K562 (cell line): Measurements from ENCODE around the gene SLC26A6. TPM values are rescaled to one million over a fixed set of nuclear protein-coding genes. Genes with fewer than 3 reads are reported as not detected.

Experiments
- EWSR1 ChIP-seq: fragments of 450-650 bp; IDR thresholded peaks from 2 replicates; pipeline ENCODE4 v1.6.1; 2018; ENCODE audit warnings: borderline replicate concordance, mild to moderate bottlenecking, low read depth, moderate library complexity; ENCODE audit not compliant: partially characterized antibody
- GABPB2 ChIP-seq: fragments of 250-450 bp; sonication (Bioruptor Pico); conservative IDR thresholded peaks from 2 replicates; pipeline ENCODE4 v1.5.1; 2021; ENCODE audit warnings: mild to moderate bottlenecking
- KLF6 ChIP-seq: fragments of 250-450 bp; sonication (Bioruptor Pico); IDR thresholded peaks from 2 replicates; pipeline ENCODE4 v1.4.0; 2020; ENCODE audit warnings: mild to moderate bottlenecking, moderate library complexity, borderline replicate concordance
- NCOA4 ChIP-seq: fragments of 450-650 bp; IDR thresholded peaks from 2 replicates; pipeline ENCODE4 v1.6.1; 2018; ENCODE audit warnings: mild to moderate bottlenecking; ENCODE audit not compliant: partially characterized antibody
- PHB2 ChIP-seq: fragments of 450-650 bp; IDR thresholded peaks from 2 replicates; pipeline ENCODE4 v1.6.1; 2017; ENCODE audit warnings: low read depth
- PRPF4 ChIP-seq: fragments of 200-400 bp; formaldehyde crosslinking; IDR thresholded peaks from one replicate; pipeline ENCODE4 v1.6.1; 2017; ENCODE audit warnings: low read length, low read depth, mild to moderate bottlenecking; ENCODE audit not compliant: insufficient read depth, poor library complexity, severe bottlenecking
- SREBF2 ChIP-seq: sonication (generic); formaldehyde crosslinking; IDR thresholded peaks from 2 replicates; pipeline ENCODE4 v1.4.0; 2020; ENCODE audit warnings: mild to moderate bottlenecking, missing genetic modification reagents
- polyA plus RNA-seq, 8 experiments: library from polyadenylated mRNA; depleted of rRNA in 4 of 8; stranded (reverse) in 5 of 8; unstranded in 3 of 8; fragments of >200 nt; fragmentation: Nextera tagmentation in 2 of 8; fragmentation: Illumina TruSeq in 1 of 8; extraction: Ambion mirVana in 2 of 8; extraction: Trizol in 1 of 8; gene quantifications; 2 replicates each; pipeline versions ENCODE4 v1.2.1 to v1.2.3, GENCODE V29; 2011 to 2014; ENCODE audit warnings: inconsistent platforms in 1 of 8, missing spikeins in 1 of 8
- total RNA-seq, 7 experiments: library from RNA; depleted of rRNA in 6 of 7; stranded (reverse); fragments of >200 nt in 6 of 7; fragmentation: Illumina TruSeq in 2 of 7; extraction: Trizol in 2 of 7; gene quantifications; 2 replicates each; pipeline versions ENCODE4 v1.2.1 to v1.2.3, GENCODE V29; 2011 to 2021; ENCODE audit warnings: low replicate concordance in 1 of 7
- TF ChIP-seq, protein P1 (sequence below): fragments of 450-650 bp; IDR thresholded peaks from 2 replicates; pipeline ENCODE4 v1.6.1; 2017; ENCODE audit warnings: mild to moderate bottlenecking, moderate library complexity
- TF ChIP-seq, protein P2 (sequence below): sonication (generic); formaldehyde crosslinking; IDR thresholded peaks from 2 replicates; pipeline ENCODE4 v1.8.1; 2023; ENCODE audit warnings: mild to moderate bottlenecking, missing genetic modification reagents
- TF ChIP-seq, protein P3 (sequence below): sonication (generic); formaldehyde crosslinking; IDR thresholded peaks from 2 replicates; pipeline ENCODE4 v1.8.0; 2022; ENCODE audit warnings: mild to moderate bottlenecking, missing genetic modification reagents, borderline replicate concordance
- TF ChIP-seq, protein P4 (sequence below), 3 experiments: fragments of 200-800 bp in 1 of 3; fragments of 250-450 bp in 1 of 3; fragments of 450-650 bp in 1 of 3; sonication (Bioruptor Pico) in 1 of 3; sonication (Bioruptor generic) in 1 of 3; formaldehyde crosslinking in 1 of 3; IDR thresholded peaks; 2 replicates each; pipeline versions ENCODE4 v1.6.1 to v1.8.0; 2016 to 2022; ENCODE audit warnings: mild to moderate bottlenecking in 2 of 3, missing genetic modification characterization in 2 of 3, missing compliant biosample characterization in 1 of 3, moderate library complexity in 1 of 3

The SLC26A6 gene
- total and polyA plus RNA-seq, 9 of the 15 experiments (the other 6 are each of a cell fraction or from before 2014, with no cell fraction given), result 2.1 to 27.2 (median 14.8) TPM

DNA sequence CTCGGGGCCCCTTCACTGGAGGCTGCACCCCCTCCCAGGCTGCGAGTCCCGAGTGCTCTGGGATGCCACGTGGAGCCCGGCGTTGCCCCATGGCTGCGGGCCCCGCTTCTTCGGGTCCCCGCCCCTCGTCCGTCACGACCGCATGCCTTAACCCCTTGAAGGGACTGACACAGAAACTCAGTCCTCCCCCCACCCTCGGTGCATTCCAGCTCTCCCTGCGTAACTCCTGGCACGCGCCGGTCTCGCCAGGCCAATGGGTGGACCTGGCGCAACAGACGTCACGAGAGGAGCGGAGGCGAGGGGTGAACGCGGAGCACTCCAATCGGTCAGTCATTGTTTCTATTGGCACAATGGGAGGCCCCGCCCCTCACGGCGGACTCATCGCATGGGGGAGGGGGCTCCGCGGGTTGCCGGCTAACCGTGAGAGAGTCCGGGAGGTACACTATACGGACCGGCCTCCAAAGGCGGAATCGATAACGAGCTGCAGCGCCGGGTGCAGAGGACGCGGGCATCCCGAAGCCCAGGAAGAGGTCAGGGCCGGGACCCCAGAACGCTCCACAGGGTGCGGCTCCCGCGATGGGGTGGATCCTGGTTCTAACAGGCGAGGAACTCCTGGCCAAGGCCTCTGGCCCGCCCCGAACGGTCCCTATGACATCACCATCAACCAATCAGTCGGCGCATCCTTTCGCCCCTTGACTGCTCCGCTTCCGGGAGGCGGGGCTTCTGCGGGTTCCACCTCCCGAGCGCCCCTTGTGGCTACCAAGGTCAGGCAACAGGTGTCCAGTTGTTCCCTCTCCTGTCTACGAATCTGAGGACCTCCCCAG lies 28.4 kb upstream of the SLC26A6 start (continued):
- TF ChIP-seq EWSR1 (no peak), PHB2 (no peak), NCOA4 (no peak), SREBF2 (CRISPR knock-in tag) (no peak; the same call in 1 of the 2 replicates), KLF6 (CRISPR knock-in tag) (peak; percentile 10; the same call in 1 of the 2 replicates), PRPF4 (no peak), GABPB2 (CRISPR knock-in tag) (no peak)
- TF ChIP-seq, protein P1, sequence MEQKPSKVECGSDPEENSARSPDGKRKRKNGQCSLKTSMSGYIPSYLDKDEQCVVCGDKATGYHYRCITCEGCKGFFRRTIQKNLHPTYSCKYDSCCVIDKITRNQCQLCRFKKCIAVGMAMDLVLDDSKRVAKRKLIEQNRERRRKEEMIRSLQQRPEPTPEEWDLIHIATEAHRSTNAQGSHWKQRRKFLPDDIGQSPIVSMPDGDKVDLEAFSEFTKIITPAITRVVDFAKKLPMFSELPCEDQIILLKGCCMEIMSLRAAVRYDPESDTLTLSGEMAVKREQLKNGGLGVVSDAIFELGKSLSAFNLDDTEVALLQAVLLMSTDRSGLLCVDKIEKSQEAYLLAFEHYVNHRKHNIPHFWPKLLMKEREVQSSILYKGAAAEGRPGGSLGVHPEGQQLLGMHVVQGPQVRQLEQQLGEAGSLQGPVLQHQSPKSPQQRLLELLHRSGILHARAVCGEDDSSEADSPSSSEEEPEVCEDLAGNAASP, result no peak
- TF ChIP-seq, protein P2, sequence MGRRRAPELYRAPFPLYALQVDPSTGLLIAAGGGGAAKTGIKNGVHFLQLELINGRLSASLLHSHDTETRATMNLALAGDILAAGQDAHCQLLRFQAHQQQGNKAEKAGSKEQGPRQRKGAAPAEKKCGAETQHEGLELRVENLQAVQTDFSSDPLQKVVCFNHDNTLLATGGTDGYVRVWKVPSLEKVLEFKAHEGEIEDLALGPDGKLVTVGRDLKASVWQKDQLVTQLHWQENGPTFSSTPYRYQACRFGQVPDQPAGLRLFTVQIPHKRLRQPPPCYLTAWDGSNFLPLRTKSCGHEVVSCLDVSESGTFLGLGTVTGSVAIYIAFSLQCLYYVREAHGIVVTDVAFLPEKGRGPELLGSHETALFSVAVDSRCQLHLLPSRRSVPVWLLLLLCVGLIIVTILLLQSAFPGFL (CRISPR knock-in tag), result 0 out of 2 replicates have a peak, but pooled peaks have one; percentile 69
- TF ChIP-seq, protein P3, sequence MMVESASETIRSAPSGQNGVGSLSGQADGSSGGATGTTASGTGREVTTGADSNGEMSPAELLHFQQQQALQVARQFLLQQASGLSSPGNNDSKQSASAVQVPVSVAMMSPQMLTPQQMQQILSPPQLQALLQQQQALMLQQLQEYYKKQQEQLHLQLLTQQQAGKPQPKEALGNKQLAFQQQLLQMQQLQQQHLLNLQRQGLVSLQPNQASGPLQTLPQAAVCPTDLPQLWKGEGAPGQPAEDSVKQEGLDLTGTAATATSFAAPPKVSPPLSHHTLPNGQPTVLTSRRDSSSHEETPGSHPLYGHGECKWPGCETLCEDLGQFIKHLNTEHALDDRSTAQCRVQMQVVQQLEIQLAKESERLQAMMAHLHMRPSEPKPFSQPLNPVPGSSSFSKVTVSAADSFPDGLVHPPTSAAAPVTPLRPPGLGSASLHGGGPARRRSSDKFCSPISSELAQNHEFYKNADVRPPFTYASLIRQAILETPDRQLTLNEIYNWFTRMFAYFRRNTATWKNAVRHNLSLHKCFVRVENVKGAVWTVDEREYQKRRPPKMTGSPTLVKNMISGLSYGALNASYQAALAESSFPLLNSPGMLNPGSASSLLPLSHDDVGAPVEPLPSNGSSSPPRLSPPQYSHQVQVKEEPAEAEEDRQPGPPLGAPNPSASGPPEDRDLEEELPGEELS (CRISPR knock-in tag), result peak; percentile 42; the same call in 1 of the 2 replicates
- TF ChIP-seq, protein P4, sequence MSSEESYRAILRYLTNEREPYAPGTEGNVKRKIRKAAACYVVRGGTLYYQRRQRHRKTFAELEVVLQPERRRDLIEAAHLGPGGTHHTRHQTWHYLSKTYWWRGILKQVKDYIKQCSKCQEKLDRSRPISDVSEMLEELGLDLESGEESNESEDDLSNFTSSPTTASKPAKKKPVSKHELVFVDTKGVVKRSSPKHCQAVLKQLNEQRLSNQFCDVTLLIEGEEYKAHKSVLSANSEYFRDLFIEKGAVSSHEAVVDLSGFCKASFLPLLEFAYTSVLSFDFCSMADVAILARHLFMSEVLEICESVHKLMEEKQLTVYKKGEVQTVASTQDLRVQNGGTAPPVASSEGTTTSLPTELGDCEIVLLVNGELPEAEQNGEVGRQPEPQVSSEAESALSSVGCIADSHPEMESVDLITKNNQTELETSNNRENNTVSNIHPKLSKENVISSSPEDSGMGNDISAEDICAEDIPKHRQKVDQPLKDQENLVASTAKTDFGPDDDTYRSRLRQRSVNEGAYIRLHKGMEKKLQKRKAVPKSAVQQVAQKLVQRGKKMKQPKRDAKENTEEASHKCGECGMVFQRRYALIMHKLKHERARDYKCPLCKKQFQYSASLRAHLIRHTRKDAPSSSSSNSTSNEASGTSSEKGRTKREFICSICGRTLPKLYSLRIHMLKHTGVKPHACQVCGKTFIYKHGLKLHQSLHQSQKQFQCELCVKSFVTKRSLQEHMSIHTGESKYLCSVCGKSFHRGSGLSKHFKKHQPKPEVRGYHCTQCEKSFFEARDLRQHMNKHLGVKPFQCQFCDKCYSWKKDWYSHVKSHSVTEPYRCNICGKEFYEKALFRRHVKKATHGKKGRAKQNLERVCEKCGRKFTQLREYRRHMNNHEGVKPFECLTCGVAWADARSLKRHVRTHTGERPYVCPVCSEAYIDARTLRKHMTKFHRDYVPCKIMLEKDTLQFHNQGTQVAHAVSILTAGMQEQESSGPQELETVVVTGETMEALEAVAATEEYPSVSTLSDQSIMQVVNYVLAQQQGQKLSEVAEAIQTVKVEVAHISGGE (CRISPR knock-in tag; IDR thresholded peaks at IDR 0.05), result no peak
